HCT116 (cell line): ENCODE data around the gene KCNJ10. TPM values are rescaled to one million over a fixed set of nuclear protein-coding genes. Genes with fewer than 3 reads are reported as not detected.

Source experiments
- ATAC-seq: fragments of 200-7000 bp; cut with Tn5 transposase; 2 replicates; pipeline ENCODE4 v1.9.1; 2020; ENCODE audit warnings: mild to moderate bottlenecking, moderate library complexity
- BruUV-seq: library from RNA; stranded (reverse); fragments of 400-500 nt; replicated peaks from 2 replicates; lab custom pipeline; 2021; lab: Mats Ljungman, UMichigan
- CTCF ChIA-PET: fragments of 300-600 bp; sonication (Branson Sonifier 250); formaldehyde crosslinking; loops from one replicate; lab custom pipeline; 2021; ENCODE audit warnings: antibody characterized with exemption; lab: Charles Lee
- POLR2A ChIA-PET: fragments of 300-600, 350-600 bp; sonication (Branson Sonifier 250); formaldehyde crosslinking; loops from one replicate; lab custom pipeline; 2021; ENCODE audit warnings: antibody characterized with exemption; lab: Charles Lee
- RAD21 ChIA-PET, 2 experiments: fragments of 300-600 bp; sonication (Branson Sonifier 250); formaldehyde crosslinking; loops; one replicate each; lab custom pipeline; 2023; ENCODE audit warnings: low total read pairs in 2 of 2; ENCODE audit not compliant: uncharacterized antibody in 2 of 2, unreplicated experiment in 2 of 2, low non-redundant PET in 1 of 2; lab: Charles Lee
- DNase-seq: peaks from one replicate; pipeline ENCODE4 v3.0.0-alpha.2; 2010; ENCODE audit warnings: low read depth, low spot score
- H2AFZ ChIP-seq: fragments of 200-600 bp; shearing (Covaris generic), sonication (generic); 2 replicates; pipeline ENCODE4 v1.6.1; 2017; ENCODE audit warnings: low read depth, mixed run types, mixed read lengths, antibody characterized with exemption, low read length; ENCODE audit not compliant: poor library complexity, severe bottlenecking
- H3K27ac ChIP-seq: 2 replicates; pipeline ENCODE4 v1.5.1; 2012; ENCODE audit warnings: low read depth, low read length
- H3K27me3 ChIP-seq: fragments of 200-600 bp; sonication (generic); 2 replicates; pipeline ENCODE4 v1.6.1; 2016; ENCODE audit warnings: mixed run types, low read length, mixed read lengths; ENCODE audit not compliant: insufficient read depth
- H3K36me3 ChIP-seq, 2 experiments: fragments of 200-500 bp in 1 of 2; fragments of 200-600 bp in 1 of 2; sonication (Bioruptor generic) in 1 of 2; sonication (generic) in 1 of 2; 2 replicates each; pipeline versions ENCODE4 v1.5.1 to v1.6.1; 2014 to 2016; ENCODE audit warnings: low read length in 2 of 2, inconsistent platforms in 1 of 2, mixed read lengths in 1 of 2, mixed run types in 1 of 2; ENCODE audit not compliant: insufficient read depth in 2 of 2, control insufficient read depth in 1 of 2
- H3K4me1 ChIP-seq, 2 experiments: fragments of 200-600 bp in 1 of 2; sonication (generic) in 1 of 2; 2 replicates each; pipeline versions ENCODE4 v1.5.1 to v1.6.1; 2012 to 2017; ENCODE audit warnings: low read length in 2 of 2, inconsistent platforms in 1 of 2, mild to moderate bottlenecking in 1 of 2, mixed read lengths in 1 of 2, mixed run types in 1 of 2, moderate library complexity in 1 of 2; ENCODE audit not compliant: insufficient read depth in 2 of 2, control insufficient read depth in 1 of 2
- H3K4me2 ChIP-seq: fragments of 200-600 bp; sonication (generic); 2 replicates; pipeline ENCODE4 v1.6.1; 2017; ENCODE audit warnings: mixed run types, low read length, mixed read lengths
- H3K4me3 ChIP-seq, 2 experiments: fragments of 200-600 bp in 1 of 2; sonication (generic) in 1 of 2; replicated peaks in 1 of 2; 2 replicates each; pipeline ENCODE4 v1.5.1; 2011 to 2016; ENCODE audit warnings: low read length in 2 of 2, control low read depth in 1 of 2, low read depth in 1 of 2, mild to moderate bottlenecking in 1 of 2, mixed read lengths in 1 of 2, mixed run types in 1 of 2
- H3K79me2 ChIP-seq: fragments of 200-600 bp; sonication (generic); 2 replicates; pipeline ENCODE4 v1.6.1; 2017; ENCODE audit warnings: mild to moderate bottlenecking, mixed run types, low read length, moderate library complexity, mixed read lengths; ENCODE audit not compliant: insufficient read depth
- H3K9ac ChIP-seq: fragments of 200-600 bp; sonication (generic); 2 replicates; pipeline ENCODE4 v1.6.1; 2016; ENCODE audit warnings: low read length, mixed read lengths
- H3K9me2 ChIP-seq: fragments of 200-600 bp; sonication (generic), shearing (Covaris generic); 2 replicates; pipeline ENCODE4 v1.6.1; 2017; ENCODE audit warnings: mixed run types, mild to moderate bottlenecking, moderate library complexity; ENCODE audit not compliant: insufficient read depth
- H3K9me3 ChIP-seq, 2 experiments: fragments of 200-500 bp in 1 of 2; fragments of 200-600 bp in 1 of 2; sonication (Bioruptor generic) in 1 of 2; sonication (generic) in 1 of 2; 2 replicates each; pipeline ENCODE4 v1.6.1; 2014 to 2017; ENCODE audit warnings: low read length in 2 of 2, mixed read lengths in 2 of 2, inconsistent platforms in 1 of 2, low read depth in 1 of 2, mild to moderate bottlenecking in 1 of 2, mixed run types in 1 of 2, moderate library complexity in 1 of 2; ENCODE audit not compliant: control insufficient read depth in 1 of 2, insufficient read depth in 1 of 2
- H4K20me1 ChIP-seq: fragments of 200-600 bp; sonication (generic), shearing (Covaris generic); 2 replicates; pipeline ENCODE4 v1.6.1; 2017; ENCODE audit warnings: mixed run types, mild to moderate bottlenecking, moderate library complexity; ENCODE audit not compliant: insufficient read depth
- RAD21 ChIP-seq: IDR thresholded peaks from 2 replicates; pipeline ENCODE4 v1.6.1; 2012; ENCODE audit warnings: low read depth, mild to moderate bottlenecking
- SRF ChIP-seq: IDR thresholded peaks from 2 replicates; pipeline ENCODE4 v1.6.1; 2012; ENCODE audit warnings: low read depth
- TCF7L2 ChIP-seq: IDR thresholded peaks from 2 replicates; pipeline ENCODE4 v1.7.0; 2011; ENCODE audit warnings: borderline replicate concordance, inconsistent platforms; ENCODE audit not compliant: insufficient read depth, insufficient read length; ENCODE audit errors: extremely low read depth
- ZNF274 ChIP-seq: fragments of 200-500 bp; sonication (Bioruptor generic); IDR thresholded peaks from 2 replicates; pipeline ENCODE4 v1.6.1; 2014; ENCODE audit warnings: mild to moderate bottlenecking, low read depth, low read length, inconsistent platforms
- intact Hi-C: fragments of 100-400 bp; cut with micrococcal nuclease; formaldehyde crosslinking; loops from 2 replicates; pipeline ENCODE4 v1.10.0; 2022
- total RNA-seq: library from RNA; stranded (reverse); gene quantifications from one replicate; pipeline ENCODE4 v1.2.1, GENCODE V29; 2021; ENCODE audit not compliant: unreplicated experiment
- TF ChIP-seq, protein P1 (sequence below), 3 experiments: fragments of 200-600 bp in 1 of 3; sonication (generic) in 1 of 3; IDR thresholded peaks in 2 of 3; conservative IDR thresholded peaks in 1 of 3; 2 replicates each; pipeline ENCODE4 v1.5.1; 2012 to 2017; ENCODE audit warnings: low read depth in 2 of 3, low read length in 2 of 3, antibody characterized with exemption in 1 of 3, borderline replicate concordance in 1 of 3, control low read depth in 1 of 3, mild to moderate bottlenecking in 1 of 3, mixed read lengths in 1 of 3, mixed run types in 1 of 3, moderate library complexity in 1 of 3; ENCODE audit not compliant: insufficient read depth in 1 of 3

KCNJ10 gene
- total RNA-seq, 1 experiment from 2014 or later: 0.57 TPM

DNA sequence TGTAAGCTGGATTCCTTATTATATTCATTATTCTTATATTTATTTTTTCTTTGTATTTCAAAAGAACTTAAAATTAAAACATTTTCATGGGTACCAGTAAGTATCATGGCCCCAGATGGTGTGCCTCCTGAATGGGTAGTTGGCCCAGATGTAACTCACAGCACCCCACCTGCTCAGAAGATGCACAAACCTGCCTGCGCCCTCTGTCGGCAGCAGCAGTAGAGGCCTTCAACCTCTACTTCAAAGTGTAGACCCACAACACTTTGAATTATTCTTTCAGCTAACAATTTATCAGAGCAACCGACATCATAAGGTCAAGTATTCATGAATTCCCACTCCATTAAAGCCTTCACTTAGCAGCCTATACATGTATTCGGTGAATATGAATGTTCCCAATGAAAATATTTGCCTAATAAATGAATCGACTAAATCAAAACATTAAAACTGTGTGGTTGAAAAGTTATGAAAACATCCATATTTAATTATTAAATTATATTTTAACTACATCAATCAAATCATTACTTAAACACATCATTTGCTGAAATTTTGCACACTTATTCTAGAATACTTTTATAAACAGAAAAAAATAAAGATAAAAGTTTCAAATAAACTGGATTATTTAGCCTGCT lies 63.5 kb downstream of the KCNJ10 start:
- no peaks in the 10 kb centered on the region for H3K79me2 ChIP-seq
- H4K20me1 ChIP-seq: no peaks in the 10 kb centered on the region
- intact Hi-C loops: loop anchor here (1.0 to 10.0 kb wide), 6 partner anchors 70 to 872 kb away; partner anchors contain the start of gene DUSP23
- CTCF ChIA-PET: interaction anchor here (1.0 to 6.5 kb wide), 37 partner anchors 8 to 874 kb away, joined by 3 to 249 read pairs (median 7); partner anchors contain the start of genes CFAP45, IGSF9 and PIGM
- peak; percentile 64 for DNase-seq
- H3K4me2 ChIP-seq: no peak overlapping the region
- no peak overlapping the region for H3K4me3 ChIP-seq
- peak; percentile 94 for ATAC-seq
- no peaks in the 10 kb centered on the region for H3K36me3 ChIP-seq
- no peaks in the 10 kb centered on the region for H3K27me3 ChIP-seq
- peak overlapping the region; percentile 84 for H2AFZ ChIP-seq
- H3K9ac ChIP-seq: no peak overlapping the region
- no peaks in the 10 kb centered on the region for H3K9me3 ChIP-seq
- H3K27ac ChIP-seq: no peak overlapping the region
- POLR2A ChIA-PET: interaction anchor here (1.5 kb wide), 1 partner anchor 113 kb away, joined by 6 read pairs; no protein-coding TSS in a partner anchor
- RAD21 ChIA-PET: interaction anchor here (1.2 to 2.3 kb wide), 6 partner anchors 52 to 207 kb away, joined by 4 to 32 read pairs (median 5); partner anchors contain the start of genes IGSF9 (in 1 of the 2) and SLAMF9 (in 1 of the 2)
- H3K9me2 ChIP-seq: no peaks in the 10 kb centered on the region
- no peaks in the 10 kb centered on the region for H3K4me1 ChIP-seq
- BruUV-seq: no TSS peak
- TF ChIP-seq RAD21: peak; percentile 88
- no peak for TF ChIP-seq SRF
- TF ChIP-seq, protein P1, sequence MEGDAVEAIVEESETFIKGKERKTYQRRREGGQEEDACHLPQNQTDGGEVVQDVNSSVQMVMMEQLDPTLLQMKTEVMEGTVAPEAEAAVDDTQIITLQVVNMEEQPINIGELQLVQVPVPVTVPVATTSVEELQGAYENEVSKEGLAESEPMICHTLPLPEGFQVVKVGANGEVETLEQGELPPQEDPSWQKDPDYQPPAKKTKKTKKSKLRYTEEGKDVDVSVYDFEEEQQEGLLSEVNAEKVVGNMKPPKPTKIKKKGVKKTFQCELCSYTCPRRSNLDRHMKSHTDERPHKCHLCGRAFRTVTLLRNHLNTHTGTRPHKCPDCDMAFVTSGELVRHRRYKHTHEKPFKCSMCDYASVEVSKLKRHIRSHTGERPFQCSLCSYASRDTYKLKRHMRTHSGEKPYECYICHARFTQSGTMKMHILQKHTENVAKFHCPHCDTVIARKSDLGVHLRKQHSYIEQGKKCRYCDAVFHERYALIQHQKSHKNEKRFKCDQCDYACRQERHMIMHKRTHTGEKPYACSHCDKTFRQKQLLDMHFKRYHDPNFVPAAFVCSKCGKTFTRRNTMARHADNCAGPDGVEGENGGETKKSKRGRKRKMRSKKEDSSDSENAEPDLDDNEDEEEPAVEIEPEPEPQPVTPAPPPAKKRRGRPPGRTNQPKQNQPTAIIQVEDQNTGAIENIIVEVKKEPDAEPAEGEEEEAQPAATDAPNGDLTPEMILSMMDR (IDR thresholded peaks at IDR 0.05 in 2 of 3, conservative IDR thresholded peaks at IDR 0.05 in 1 of 3; ENCODE audit: borderline replicate concordance in 1 of 3, insufficient read depth in 1 of 3, low read depth in 2 of 3, low read length in 2 of 3): peak; percentile 94 to 98 (median 95)
- peak; percentile 86 for TF ChIP-seq TCF7L2
- TF ChIP-seq ZNF274: no peak
- TF ChIP-seq, all 23 proteins: peak for 3
